ENCODE data around the gene FBL.
"Not testable (repeated sequence)": the region's sequence is repeated elsewhere in the genome, so short reads cannot be mapped to it uniquely, and the experiment has no call there.

The FBL gene

GRCh38 chr19:39819786-39820185 lies 26.4 kb downstream of the FBL start:
- no peak for DNase-seq

GRCh38 chr19:39818626-39819097 lies 27.5 kb downstream of the FBL start:
- DNase-seq, result no peak

- DNase-seq, result no peak
Observed at GRCh38 chr19:39817888-39818561, 28.2 kb downstream of the FBL start.

- DNase-seq, result no peak
Observed at GRCh38 chr19:39816287-39817048, 29.7 kb downstream of the FBL start.

GRCh38 chr19:39814595-39814994 lies 31.6 kb downstream of the FBL start:
- no peak for DNase-seq

GRCh38 chr19:39814111-39814510 lies 32.1 kb downstream of the FBL start:
- not testable (repeated sequence) for DNase-seq

- DNase-seq, result no peak
Observed at GRCh38 chr19:39813264-39813993, 32.8 kb downstream of the FBL start.

- no peak for DNase-seq
Observed at GRCh38 chr19:39811064-39811463, 35.1 kb downstream of the FBL start.

GRCh38 chr19:39810424-39810823 lies 35.8 kb downstream of the FBL start:
- no peak for DNase-seq

GRCh38 chr19:39809368-39809767 lies 36.8 kb downstream of the FBL start:
- no peak for DNase-seq

GRCh38 chr19:39808688-39809087 lies 37.5 kb downstream of the FBL start:
- not testable (repeated sequence) for DNase-seq

GRCh38 chr19:39807846-39808364 lies 38.3 kb downstream of the FBL start:
- no peak for DNase-seq

- DNase-seq, result no peak
Observed at GRCh38 chr19:39805104-39805503, 41.1 kb downstream of the FBL start.

GRCh38 chr19:39802958-39803357 lies 43.2 kb downstream of the FBL start:
- no peak for DNase-seq

- no peak for DNase-seq
Observed at GRCh38 chr19:39797083-39797482, 49.1 kb downstream of the FBL start.

GRCh38 chr19:39796000-39796498 lies 50.1 kb downstream of the FBL start:
- no peak for DNase-seq

- no peak for DNase-seq
Observed at GRCh38 chr19:39795001-39795400, 51.2 kb downstream of the FBL start.

- DNase-seq, result no peak
Observed at GRCh38 chr19:39792999-39793546, 53.1 kb downstream of the FBL start.

- no peak for DNase-seq
Observed at GRCh38 chr19:39788244-39788643, 57.9 kb downstream of the FBL start.
